IPS-NIHi7 (cell line): ENCODE results near the gene KIAA0586.
"Not testable (repeated sequence)": the region's sequence is repeated elsewhere in the genome, so short reads cannot be mapped to it uniquely, and the experiment has no call there.

Source experiments
- DNase-seq: peaks from one replicate; pipeline ENCODE4 v3.0.0; 2012; ENCODE audit warnings: mixed read lengths; ENCODE audit errors: extremely low spot score

Gene KIAA0586

DNA sequence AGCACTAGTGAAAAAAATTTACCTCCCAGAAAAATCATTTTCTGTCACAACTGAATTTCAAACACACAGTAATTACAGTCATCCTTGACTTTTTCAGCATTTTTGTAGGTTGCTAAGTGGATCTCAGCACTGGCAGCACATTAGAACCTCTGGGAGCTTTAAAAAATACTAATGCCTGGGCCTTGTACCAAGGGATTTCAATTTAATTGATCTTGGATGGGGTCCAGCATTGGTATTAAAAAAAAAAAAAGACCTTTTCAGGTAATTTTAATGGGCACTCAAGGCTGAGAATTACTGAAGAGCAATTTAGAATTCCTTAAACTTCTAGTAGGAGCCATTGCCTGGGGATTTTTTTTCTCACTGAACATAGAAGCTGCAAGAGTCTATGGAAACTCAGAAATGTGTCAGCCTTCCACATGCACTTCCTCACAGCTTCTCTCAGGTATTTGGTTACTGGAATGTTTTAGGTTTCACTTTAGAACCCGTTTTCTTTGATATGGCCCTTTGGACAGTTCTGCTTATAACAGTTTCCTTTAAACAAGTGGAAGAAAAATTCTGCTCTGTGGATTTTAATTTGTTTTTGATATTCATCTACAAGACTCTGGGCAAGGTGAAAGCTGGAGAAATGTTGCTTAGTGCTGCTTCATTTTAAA, 121.7 kb downstream of the KIAA0586 start:
- DNase-seq: no peak

GRCh38 chr14:58553959-58554358, 126.4 kb downstream of the KIAA0586 start:
- DNase-seq: no peak

GRCh38 chr14:58555647-58556046, 128.1 kb downstream of the KIAA0586 start:
- no peak for DNase-seq

DNA sequence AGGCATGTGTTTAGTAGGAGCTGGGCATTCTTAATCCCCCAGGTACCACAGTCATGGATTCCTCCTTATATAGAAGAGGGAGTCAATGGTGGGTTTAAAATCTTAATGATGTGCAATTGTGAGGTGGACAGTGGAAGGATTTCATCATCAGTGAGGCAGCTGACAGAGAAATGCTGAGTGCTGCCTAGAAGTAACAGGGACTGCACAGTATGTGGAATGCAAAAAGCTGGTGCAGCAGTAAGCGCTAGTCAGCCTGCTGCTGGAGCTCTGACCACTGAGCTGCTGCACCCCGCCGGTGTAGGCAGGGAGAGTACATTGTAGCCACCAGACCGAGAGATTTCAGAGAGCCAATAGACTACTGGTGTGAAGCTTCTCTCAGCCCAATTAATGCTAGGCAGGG, 129.7 kb downstream of the KIAA0586 start:
- DNase-seq: no peak

DNA sequence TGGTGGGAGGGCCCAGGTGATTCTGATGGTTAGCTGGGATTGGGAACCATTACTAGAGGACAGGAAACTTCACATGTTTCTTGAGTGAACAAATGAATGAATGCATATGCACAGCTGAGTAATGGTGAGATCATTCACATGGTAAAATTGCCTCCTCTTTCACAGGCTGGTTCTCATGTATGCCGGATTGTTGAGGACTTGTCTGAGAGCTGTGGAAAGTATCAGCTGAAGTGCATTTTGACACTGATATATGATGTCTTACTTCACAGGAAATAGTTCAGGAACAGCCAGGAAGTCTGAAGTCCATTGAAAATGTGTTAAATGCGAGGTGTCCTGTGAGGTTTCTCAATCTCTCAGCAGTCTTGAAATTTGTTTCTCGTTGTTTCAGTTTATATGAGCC, 132.7 kb downstream of the KIAA0586 start:
- no peak for DNase-seq

DNA sequence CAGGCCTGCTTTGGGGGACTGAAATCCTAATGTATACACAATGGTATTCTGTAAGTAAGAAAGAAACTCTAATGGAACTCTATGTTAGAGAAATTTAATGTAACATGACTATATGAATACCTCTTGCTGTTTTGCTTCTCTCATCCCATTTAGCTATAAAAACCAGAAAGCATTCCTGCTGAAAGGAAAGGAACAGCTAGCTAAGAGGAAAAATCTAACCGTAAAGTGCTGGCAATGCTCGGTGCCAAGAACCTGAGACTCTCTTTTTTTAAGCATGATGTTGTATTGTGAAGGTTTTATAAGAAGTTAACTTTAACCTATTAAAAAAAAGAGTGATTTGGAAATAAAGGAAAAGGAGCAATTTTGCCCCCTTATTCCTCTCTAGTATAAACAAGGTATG, 134.6 kb downstream of the KIAA0586 start:
- no peak for DNase-seq

DNA sequence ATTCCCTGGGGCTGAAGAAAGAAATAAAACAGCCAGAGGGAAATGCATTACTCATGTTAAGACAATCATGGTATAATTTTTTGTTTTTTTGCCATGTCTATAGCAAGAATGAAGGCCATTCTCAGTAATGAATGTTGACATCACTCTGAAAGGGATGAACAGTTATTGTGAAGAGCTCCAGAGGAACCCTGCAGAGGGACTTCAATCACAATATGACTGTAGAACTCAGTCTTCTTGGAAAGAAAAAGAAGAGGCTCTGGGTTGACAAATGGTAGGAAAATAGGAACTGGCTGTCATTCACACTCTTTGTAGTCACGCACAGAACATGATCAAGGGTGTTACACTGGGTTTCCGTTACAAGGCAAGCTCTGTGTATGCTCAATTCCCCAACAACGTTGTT, 136.5 kb downstream of the KIAA0586 start:
- DNase-seq: no peak

GRCh38 chr14:58565832-58566231, 138.3 kb downstream of the KIAA0586 start:
- no peak for DNase-seq

DNA sequence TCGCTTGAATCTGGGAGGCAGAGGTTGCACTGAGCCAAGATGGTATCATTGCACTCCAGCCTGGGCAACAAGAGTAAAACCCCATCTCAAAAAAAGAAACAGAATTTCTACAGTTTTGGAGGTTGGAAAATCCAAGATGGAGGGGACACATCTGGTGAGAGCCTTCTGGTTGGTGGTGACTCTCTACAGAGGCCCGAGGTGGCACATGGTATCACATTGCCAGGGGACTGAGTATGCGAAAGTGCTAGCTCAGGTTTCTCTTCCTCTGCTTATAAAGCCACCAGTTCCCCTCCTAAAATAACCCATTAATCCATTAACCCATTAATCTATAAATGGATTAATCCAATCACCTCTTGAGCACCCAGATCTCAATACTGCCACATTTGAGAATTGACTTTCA, 139.5 kb downstream of the KIAA0586 start:
- no peak for DNase-seq

- no peak for DNase-seq
These were observed 140.8 kb downstream of the KIAA0586 start for GRCh38 chr14:58568322-58568721.

DNA sequence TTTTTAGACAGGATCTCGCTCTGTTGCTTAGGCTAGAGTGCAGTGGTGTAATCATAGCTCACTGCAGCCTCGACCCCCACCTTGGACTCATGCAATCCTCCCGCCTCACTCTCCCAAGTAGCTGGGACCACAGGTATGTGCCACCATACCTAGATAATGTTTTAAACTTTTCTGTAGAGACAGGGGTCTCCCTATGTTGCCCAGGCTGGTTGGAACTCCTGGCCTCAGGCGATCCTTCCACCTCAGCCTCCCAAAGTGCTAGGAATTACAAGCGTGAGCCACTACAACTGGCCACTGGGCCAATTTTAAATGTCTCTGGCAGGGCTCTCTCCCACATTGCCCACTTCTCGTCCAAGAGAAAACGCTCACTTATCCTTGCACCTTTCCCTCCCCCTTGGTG, 143.7 kb downstream of the KIAA0586 start:
- DNase-seq: no peak

GRCh38 chr14:58571769-58572472, 144.4 kb downstream of the KIAA0586 start:
- DNase-seq: peak; percentile 49

GRCh38 chr14:58572473-58572853, 144.9 kb downstream of the KIAA0586 start:
- DNase-seq: no peak

DNA sequence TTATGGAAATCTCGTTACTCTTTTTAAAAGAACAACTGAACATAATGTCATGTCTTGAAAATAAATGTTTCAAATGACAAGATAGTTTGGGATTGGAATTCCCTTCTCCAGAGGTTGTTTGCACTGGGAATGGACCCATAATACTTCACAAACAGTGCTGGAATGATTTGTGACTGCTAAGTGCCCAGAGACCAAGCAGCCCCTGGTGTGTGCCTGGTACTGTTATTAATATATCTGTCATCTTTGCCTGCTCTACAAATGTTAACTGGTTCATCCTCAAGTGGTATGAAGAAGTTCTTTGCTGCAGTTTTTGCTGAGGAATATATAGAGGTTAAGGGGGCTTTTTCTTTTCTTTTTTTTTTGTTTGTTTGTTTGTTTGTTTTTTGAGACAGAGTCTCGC, 145.3 kb downstream of the KIAA0586 start:
- DNase-seq: no peak

DNA sequence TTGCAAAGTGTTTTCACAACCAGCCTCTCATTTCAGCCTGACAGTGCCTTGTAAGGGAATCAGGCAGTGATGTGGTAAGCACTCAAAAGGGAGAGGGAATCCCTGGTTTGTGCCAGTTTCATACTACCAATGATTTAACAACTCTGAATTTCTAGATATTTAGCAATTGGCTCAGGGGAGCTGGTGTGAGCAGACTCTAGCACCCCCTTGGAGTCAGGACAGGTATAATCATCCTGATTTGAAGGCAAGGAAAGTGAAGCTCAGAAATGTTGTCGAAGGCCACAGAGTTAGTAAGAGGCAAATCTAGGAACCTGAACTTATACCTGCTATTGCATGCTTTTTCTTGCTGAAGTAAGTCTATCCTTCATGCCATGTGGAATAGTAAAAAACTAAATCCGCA, 147.1 kb downstream of the KIAA0586 start:
- DNase-seq: peak; percentile 45

DNA sequence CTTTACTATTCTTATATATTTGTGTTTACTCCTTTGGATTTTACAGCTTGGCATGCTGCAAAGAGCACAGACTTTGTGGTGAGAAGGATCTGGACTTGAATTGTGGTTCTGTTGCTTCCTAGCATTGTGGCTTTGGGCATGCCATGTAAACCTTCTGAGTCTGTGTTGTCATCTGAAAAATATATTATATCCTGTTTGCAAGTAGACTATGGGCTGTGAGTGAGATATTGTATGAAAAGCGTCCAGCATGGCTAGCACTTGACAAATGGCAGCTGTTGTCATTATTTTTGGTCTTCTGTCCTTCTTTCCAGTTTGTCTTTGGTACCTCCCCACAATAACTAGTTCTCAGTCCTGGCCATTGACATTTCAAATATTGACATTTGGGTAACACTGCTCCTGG, 148.4 kb downstream of the KIAA0586 start:
- no peak for DNase-seq

DNA sequence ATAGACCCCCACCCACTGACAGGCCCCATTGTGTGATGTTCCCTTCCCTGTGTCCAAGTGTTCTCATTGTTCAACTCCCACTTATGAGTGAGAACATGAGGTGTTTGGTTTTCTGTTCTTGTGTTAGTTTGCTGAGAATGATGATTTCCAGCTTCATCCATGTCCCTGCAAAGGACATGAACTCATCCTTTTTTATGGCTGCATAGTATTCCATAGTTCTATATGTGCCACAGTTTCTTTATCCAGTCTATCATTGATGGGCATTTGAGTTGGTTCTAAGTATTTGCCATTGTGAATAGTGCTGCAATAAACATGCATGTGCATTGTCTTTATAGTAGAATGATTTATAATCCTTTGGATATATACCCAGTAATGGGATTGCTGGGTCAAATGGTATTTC, 152.5 kb downstream of the KIAA0586 start:
- DNase-seq: not testable (repeated sequence)

DNA sequence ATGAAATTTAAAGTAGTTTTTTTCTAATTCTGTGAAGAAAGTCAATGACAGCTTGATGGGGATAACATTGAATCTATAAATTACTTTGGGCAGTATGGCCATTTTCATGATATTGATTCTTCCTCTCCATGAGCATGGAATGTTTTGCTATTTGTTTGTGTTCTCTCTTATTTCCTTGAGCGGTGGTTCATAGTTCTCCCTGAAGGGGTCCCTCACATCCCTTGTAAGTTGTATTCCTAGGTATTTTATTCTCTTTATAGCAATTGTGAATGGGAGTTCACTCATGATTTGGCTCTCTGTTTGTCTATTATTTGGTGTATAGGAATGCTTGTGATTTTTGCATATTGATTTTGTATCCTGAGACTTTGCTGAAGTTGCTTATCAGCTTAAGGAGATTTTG, 153.9 kb downstream of the KIAA0586 start:
- not testable (repeated sequence) for DNase-seq

GRCh38 chr14:58584383-58584782, 156.9 kb downstream of the KIAA0586 start:
- no peak for DNase-seq

DNA sequence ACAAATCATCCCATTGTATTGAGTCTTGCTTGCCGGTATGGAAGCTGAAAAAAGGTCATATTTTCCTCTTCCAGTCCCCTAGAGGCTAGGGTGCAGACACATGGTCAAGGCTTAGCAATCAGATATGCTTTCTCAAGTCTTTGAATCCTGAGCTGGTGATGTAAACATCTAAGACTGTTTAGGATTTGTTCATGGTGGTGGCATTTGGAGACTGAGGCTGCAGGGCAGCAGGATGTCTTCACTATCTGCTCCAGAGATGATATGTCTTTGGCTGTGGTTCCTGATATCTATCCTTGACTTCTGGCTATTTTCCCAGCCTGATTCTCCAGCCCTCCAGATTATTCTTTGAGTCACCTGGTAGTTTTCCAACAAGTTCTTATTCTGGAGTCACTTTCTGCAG, 159.8 kb downstream of the KIAA0586 start:
- DNase-seq: no peak

DNA sequence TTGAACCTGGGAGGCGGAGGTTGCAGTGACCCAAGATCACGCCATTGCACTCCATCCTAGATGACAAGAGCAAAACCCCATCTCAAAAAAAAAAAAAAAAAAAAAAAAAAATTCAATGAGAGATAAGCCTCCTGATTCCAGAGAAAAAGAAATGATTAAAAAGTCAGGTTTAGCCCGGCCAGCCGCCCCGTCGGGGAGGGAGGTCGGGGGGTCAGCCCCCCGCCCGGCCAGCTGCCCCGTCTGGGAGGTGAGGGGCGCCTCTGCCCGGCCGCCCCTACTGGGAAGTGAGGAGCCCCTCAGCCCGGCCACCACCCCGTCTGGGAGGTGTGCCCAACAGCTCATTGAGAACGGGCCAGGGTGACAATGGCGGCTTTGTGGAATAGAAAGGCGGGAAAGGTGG, 160.8 kb downstream of the KIAA0586 start:
- DNase-seq: not testable (repeated sequence)

DNA sequence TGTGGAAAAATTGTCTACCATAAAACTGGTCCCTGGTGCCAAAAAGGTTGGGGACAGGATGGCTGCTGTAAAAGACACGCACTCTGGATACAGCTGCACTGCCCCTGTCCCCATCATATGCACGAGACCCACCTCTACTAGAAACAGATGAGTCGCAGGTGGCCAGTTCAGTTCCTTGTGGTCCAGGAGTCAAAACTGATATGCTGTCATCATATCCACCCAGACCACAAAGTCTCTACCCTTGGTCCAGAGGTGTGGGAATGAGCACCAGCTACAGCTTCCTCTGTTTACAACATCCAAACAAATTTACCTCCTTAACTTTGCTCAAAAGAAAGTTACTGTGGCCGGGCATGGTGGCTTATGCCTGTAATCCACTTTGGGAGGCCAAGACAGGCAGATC, 166.5 kb downstream of the KIAA0586 start:
- DNase-seq: no peak

DNA sequence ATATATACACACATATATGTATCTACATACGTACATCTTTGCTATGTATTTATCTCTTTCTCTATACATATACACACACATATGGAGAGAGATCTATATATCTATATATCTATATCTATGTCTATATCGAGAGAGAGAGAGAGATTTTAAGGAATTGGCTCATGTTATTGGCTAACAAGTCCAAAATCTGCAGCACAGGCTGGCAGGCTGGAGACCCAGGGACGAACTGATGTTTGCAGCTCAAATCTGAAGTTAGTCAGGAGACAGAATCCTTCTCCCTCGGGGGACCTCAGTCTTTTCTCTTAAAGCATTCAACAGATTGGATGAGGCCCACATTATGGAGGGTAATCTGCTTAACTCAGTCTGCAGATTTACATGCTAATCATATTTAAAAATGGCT, 169.5 kb downstream of the KIAA0586 start:
- no peak for DNase-seq
